DOHH2 (cell line): ENCODE measurements around the gene NBPF1.
"Not testable (repeated sequence)": the region's sequence is repeated elsewhere in the genome, so short reads cannot be mapped to it uniquely, and the experiment has no call there.

Experiments
- CTCF ChIP-seq: fragments of 200-600 bp; sonication (generic); IDR thresholded peaks from one replicate; pipeline ENCODE4 v1.5.1; 2014; ENCODE audit warnings: antibody characterized with exemption, mild to moderate bottlenecking, low read depth, low read length; ENCODE audit not compliant: poor library complexity, severe bottlenecking
- EZH2phosphoT487 ChIP-seq: fragments of 200-600 bp; sonication (generic); IDR thresholded peaks from 2 replicates; pipeline ENCODE4 v1.6.1; 2017; ENCODE audit warnings: borderline replicate concordance, mild to moderate bottlenecking, antibody characterized with exemption, low read length, moderate library complexity, mixed read lengths

- not testable (repeated sequence) for TF ChIP-seq CTCF, EZH2phosphoT487
Observed at GRCh38 chr1:16621681-16622315, 8.4 kb upstream of the NBPF1 start.
